Stimulated activated CD8-positive, alpha-beta memory T cell treated with anti-CD3 and anti-CD28 coated beads, Interleukin-12 subunit alpha, Interleukin-12 subunit beta, amount 100 ng/mL, for 24 hours (primary cell): ENCODE results near the gene RPL7A.

Experiments
- DNase-seq: peaks from one replicate; pipeline ENCODE4 v3.0.0-alpha.2; 2020; ENCODE audit errors: extremely low read depth

RPL7A gene

DNA sequence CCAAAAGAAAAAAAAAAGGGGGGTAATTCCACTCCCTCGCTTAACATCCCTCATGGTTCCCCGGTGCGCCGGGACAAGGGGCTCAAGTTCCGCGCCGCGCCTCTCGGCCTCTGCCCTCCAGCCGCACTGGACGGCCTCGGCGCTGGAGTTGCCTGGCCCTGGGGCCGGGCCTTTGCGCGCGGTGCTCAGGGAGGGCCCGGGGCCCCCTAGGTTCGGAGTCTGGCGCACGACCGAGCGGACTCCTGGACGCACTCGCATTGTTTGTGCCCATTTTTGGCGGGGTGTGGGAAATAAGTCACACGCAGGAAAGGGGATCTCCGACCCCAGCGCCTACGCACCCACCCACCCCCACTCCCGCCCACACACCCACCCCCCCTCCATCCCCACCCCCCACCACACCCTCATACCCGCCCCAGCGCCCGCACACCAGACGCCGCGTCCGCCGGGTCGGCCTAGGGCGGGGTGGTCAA lies 468 bp upstream of the RPL7A start:
- DNase-seq = no peak

DNA sequence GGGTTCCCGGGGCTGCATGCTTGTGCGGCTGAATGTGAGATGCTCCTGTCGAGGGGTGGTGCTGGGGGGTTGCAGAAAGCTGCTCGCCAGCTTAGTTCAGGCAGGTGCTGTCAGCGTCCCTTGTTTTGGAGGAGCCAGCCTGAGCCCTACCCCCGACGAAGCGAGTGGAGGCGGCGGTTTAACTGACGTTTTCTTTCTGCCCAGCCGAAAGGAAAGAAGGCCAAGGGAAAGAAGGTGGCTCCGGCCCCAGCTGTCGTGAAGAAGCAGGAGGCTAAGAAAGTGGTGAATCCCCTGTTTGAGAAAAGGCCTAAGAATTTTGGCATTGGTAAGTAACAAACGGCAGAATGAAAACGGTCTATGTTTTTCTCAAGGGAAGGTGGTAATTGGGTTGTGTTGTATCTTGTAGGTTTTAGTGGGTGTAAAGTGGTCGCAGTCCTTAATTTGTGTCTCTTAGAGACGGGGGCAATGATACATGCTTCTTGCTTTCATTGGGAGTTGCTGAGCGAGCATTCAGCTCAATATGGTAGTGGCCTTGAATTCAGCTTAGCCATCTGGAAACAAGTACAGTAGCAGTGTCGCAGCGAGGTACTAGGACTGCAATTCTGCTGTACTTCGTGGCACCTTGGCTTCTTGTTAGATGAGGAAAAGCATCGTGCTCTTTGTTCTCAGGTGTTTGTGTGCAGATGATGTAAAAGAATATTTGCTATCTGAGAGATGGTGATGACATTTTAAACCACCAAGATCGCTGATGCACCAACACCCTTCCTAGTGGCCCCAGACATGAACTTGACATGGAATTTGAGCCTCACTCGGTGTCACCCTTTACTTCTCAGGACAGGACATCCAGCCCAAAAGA lies 928 bp downstream of the RPL7A start:
- no peak for DNase-seq

DNA sequence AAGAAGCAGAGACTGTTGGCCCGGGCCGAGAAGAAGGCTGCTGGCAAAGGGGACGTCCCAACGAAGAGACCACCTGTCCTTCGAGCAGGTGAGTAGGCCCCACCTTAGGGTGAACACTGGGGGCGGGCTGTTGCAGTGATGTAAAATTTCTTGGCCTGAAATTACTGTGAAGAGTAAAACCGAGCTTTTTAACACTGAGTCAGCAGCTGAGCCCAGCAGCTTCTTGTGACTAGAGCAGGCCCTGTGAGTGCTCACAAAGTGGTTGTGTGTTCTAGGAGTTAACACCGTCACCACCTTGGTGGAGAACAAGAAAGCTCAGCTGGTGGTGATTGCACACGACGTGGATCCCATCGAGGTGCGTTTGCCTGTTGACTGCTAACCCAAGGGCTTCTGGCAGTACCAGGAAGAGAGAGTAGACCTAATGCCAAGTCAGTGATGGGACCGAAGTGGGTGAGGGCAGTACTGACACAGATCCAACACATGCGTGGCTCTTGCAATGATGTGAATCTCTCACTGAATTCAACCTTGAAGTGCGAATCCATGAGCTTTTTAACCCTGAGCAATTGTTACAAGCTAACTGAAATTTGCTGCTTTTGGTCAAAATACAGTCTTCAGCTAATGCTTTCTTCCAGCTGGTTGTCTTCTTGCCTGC lies 2.1 kb downstream of the RPL7A start:
- DNase-seq = no peak

DNA sequence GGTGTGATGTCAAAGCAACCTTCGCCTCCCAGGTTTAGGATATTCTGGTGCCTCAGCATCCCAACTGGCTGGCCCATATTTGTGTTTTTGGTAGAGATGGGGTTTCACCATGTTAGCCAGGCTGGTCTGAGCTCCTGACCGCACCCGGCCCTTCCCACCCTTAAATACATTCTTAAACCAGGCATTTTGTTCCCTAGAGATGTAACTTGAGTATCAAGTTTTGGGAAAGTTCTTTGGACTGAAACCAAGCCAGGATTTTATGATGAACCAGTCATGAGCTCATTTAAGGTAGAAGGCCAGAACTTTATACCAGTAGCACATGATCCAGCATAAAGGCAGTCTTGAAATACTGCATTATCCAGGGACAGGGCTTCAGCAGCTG lies 3.5 kb downstream of the RPL7A start:
- DNase-seq = no peak

DNA sequence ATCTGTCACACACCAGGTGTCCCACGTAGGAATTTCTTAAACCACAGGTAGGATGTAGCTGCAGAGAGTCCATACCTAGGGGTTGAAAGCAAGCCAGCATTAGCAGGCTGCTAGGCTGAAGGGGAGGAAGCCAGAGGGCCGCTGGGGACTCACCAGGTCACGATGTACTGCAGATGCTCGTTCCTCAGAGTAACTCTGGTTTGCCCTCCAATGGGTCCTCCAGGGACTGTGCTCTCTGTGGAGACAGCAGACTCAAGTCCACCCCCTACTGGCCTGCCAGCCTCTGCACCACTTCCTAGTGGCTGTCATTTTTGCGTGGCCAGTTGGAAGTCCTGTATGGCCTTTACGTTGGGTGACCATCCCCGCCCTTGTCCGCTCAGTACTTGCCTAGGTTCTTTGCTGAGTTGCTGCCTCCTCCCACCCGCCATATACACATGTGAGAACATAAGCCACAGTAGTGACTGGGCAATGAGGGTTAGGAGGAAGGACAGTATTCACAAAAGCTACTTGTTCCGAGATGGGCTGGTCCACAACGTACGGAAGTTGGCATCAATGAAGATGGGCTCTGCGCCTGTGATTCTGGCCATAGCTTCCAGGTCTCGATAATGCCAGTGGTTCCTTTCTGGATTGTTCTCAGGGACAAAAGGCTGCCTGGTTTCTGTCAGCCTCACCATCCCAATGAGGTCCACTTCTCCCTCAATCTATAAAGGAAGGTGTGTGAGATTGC lies 4.1 kb downstream of the RPL7A start:
- no peak for DNase-seq

DNA sequence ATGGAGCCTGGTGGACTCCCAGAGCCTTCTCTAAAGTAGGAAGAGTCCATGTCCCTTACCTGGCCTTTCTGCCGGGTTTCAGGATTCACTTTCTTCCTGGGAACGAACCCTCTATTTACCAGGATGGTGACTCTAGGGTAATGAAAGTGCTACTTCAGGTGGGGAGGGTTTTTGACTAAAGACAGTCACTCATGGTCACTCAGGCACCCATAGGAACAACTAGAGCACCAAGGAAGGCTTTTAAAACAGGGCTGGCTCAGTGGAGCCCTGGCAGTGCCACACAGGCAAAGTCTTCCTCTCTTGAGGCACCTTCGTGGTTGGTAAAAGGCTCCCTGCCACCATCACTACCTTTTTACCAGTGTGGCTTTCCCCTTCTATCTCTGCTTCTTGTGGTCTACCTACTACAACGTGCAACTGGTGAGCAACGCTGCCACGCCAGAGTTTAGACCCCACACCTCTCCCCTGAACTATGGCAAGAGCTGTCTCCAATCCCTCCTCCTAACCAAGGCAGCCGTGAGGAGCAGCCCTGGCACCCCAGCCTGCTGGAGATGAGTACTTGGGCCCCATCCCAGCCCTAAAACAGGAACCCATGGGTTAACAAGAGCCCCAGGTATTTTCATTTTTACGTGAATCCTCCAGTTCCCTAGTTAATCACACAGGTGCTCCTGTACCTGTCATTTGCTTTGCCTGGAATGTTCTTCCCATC lies 4.8 kb downstream of the RPL7A start:
- DNase-seq = no peak

DNA sequence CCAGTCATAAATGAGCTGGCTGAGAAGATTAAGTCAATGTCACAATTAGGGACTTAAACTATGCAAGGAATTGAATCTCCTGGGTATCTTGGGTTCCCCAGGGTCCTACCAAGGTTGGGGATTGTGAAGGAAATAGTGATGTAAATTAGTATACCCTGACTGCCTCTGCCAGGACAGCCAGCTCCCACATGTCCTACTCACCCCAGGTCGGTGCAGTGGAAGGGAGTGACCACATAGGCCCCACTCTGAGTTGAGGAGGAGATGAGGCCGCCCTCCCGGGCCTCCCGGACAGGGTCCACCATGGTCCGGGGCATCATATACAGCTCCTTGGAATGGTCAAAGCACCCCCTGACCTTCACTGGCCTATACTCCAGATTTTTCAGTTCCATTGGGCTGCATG lies 5.5 kb downstream of the RPL7A start:
- no peak for DNase-seq

DNA sequence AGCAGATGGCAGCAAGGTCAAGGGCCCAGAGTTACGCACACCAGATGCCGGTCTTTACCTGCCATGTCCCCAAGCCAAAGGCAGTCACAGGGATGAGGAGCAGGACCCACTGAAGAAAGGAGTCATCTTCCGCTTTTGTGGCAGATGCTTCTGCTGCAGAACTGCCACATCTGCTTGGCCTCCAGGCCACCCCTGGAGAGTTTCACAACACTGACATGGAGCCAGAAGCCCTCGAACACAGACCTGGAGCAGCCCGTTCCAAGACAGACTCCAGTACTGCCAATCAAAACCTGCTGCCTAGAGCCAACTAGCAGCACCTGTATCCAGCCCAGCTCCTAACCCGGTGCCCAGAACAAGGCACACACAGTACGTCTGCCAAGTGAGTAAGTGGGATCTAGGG lies 6.7 kb downstream of the RPL7A start:
- DNase-seq = no peak

DNA sequence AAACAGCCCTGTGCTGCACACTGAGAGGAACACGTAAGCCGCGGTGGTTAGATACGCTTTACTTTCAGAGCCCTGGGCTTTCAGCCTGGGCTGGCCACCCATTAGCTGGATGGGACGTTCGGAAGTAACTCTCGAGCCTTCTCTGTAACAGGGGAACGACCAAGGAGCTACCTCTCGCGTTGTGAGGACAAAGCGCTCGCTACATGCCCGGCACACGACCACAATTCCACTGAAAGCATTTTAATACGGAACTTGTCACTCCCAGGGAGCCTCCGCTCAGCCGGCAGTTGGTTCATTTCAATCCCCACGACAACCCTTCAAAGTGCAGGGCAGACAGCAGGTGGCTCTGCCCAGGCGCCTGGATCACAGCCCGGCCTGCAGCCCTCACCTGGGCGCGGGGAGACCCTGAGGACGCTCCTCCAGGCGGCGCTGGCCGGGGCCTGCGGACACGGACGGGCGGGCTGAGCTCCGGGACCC lies 7.9 kb downstream of the RPL7A start:
- DNase-seq = no peak

DNA sequence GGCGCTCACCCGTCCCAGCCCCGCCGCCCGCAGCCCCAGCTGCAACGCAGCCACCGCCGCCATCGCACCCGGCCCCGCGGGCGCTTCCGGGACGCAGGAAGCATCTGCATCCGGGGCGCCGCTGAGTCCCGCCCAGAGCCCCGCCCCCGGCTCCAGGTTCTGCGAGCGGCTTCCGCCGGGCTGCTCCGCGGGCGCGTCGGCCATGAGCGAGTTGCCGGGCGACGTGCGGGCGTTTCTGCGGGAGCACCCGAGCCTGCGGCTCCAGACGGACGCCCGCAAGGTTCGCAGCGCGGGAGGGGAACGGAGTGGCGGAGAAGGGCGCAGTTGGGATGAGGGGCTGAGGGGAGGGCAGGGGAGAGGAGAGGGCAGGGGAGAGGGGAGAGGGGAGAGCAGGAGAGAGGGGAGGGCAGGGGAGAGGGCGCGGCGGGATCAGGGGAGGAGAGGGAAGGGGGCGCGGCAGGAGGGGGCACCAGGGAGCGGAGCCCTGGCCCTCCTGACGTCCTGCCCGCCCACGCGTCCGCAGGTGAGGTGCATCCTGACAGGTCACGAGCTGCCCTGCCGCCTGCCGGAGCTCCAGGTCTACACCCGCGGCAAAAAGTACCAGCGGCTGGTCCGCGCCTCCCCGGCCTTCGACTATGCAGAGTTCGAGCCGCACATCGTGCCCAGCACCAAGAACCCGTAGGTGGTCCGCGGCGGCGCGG lies 8.5 kb downstream of the RPL7A start, which contains the start of the genes SURF1 and SURF2:
Gene SURF1 (minus strand): TSS at position 97 of the 701 bp plus-strand sequence. CDS start 34 bp downstream, at position 63.
Gene SURF2 (plus strand): TSS at position 160 of the 701 bp plus-strand sequence. CDS start 43 bp downstream, at position 203.
- peak; percentile 84 for DNase-seq

DNA sequence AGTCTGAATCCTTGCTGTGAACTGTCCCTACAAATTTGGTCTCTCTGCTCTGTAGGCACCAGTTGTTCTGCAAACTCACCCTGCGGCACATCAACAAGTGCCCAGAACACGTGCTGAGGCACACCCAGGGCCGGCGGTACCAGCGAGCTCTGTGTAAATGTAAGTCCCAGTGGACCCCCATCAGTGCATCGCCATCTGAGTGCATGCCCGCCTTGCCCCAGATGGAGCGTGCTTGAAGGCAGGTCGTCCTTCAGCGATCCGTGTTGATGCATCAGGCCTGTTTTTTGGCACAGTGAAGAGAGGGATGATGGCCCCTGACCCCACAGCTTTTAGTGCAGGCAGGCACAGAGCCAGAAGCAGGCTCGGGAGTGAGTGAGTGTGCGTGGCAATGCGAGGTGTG lies 9.6 kb downstream of the RPL7A start:
- no peak for DNase-seq

DNA sequence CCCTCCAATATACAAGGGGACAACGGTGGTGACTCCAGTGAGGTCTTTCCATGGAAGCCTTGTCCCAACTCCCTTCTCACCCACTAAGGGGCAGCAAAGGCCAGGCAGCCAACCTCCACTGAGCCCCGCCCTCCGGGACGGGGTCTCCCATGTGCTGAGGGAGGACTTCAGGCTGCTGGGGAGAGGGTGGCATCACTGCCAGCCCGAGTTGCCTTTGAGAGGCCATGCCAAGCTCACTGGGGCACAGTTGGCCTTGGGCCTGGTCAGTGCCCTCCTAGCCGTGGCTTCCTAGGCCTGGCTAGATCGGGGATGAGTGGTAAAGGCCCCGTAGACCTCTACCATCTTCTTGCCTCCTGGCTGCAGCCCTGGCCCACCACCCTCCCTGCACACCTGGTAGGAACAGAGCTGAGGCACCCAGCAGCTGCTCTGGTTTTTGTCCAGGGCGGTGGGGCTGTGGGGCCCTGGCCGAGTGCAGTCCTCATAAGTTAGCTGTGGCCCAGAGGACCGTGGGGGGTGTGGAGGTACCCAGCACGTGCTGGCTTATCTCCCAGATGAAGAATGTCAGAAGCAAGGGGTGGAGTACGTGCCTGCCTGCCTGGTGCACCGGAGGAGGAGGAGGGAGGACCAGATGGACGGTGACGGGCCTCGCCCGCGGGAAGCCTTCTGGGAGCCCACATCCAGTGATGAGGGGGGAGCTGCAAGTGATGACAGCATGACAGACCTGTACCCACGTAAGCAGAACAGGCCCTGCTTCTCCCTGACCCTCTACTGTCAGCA lies 11.6 kb downstream of the RPL7A start:
- DNase-seq = no peak

DNA sequence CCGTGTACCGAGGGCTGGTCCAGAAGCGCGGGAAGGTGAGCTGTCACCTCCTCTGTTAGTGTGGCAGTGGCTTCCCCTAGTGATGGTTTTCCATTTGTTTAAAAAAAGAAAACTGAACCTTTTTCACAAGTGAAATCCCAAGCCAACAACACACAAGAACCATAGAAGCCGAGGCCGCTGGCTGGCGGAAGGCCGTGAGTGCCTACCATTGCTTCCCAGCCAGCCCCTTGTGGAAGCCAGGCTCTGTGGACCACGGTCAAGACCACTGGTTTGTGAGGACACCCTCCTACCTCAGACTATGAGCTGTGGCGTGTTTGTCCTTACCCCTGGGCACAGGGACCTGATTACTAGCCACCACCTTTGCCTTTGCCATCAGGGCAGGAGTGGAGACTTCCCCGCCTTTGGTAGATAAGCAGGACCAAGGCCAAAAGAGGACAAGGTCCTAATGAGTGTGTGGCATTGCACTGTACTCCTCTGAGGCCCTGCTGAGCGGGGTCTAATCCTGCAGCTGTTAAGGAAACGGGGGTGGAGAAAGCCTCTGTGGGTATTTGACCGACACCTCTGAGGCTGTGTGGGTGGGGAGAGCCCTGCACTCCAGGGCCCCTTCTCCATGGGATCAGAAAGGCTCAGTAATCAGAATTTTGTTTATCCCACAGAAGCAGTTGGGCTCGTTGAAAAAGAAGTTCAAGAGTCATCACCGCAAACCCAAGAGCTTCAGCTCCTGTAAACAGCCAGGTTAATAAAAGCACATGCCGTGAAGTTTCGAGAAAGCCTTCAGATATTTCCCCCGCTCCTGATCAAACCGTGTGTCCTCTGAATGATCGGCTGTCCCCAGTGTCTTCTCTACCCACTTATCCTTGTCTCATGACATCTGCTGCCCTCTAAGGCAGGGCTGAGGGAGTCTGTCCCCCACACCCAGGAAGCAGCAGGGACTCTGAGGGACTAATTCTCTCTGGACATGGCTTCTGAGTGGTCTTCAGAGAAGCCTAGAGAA lies 12.7 kb downstream of the RPL7A start:
- DNase-seq = no peak

DNA sequence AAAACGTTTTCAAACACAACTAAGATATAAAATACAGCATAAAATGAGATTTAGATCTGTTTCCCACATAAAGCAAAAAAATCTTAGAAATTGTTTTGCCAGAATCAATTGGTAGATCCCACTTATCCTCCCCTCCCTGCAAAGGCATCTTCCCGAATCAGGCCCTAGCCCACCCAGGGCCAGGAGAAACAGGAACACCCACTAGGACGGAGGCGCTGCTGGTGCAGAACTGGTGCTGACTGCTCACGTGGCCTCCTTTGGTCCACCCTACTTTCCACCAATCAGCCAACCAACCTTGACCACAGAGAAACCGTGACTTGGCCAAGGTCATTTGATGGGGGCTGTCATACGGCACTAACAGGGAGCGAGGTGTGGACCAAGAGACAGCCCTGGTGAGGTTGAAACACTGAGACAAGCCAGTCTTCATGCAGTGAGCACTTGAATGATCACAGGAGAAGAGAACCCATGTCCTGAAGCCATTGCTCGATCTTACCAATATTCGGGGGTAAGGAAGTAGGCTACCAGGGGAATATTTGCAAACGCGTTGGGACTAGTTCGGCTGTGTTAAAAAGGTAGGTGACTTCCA lies 13.6 kb downstream of the RPL7A start:
- DNase-seq = no peak

DNA sequence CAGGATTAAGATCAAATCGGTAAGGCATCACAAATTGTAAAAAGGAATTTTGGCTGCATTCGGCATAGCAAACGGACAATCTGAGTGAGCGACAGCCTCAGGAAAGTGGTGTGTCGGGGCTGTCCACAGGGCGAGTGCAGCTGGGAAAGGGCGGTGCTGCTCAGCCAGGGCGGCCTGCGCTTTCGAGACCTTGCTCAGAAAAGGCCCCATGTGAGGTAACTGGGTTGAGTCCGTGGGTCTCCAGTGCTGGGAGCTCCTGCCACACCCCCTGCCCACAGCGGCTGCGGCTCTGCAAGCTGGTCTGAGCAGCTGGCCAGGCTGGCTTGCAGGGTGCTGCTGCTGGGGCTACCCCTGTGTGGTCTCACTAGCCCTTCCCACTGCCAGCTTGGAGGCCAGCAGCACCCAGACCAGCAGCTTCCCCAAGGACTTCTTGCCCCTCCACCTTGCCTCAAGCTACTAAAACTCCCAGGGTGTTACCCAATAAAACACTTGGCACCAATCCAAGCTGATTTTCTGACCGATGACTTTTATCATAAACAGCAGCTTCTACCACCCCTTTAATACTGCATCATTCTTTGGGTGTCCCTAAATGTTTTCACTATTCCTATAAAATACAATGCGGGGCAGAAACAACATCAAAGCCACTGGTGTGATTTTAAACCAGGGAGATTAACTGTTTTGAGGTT lies 14.5 kb downstream of the RPL7A start:
- DNase-seq = no peak

DNA sequence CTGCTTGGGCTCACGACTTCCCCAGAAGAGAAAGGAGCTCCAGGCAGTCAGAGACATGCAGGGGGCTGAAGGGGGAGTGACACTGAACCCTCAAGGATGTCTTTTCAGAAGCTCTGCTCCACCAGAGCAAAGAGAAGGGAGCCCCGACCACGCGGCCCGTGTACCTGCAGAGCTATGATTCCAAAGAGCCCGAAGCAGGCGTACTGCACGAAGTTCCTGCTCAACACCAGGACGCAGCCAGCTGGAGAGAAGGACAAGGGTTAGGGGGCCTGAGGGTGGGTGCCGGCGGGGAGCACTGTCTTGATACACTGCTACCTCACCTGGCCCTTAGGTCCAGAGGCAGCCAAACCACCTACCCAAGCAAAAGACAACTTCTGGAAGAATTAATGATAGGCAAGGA lies 18.4 kb downstream of the RPL7A start:
- no peak for DNase-seq

DNA sequence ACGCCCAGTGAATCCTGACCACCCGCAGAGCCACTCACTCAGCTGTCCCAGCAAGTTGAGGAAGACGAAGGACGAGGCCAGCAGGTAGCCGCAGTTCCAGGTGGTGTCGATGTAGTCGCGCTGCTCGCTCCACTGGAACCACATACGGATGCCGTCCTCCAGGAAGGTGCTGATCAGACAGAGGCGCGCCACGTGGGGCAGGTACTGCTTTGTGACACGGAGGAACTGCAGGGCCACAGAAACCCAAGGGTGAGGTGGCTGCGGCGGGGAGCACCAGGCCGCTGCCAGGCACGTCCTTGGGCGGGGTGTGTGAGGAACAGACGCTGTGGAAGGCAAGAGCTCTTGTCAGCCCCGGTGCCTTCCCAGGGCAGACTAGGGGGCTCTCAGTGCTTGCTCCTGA lies 19.2 kb downstream of the RPL7A start:
- no peak for DNase-seq

DNA sequence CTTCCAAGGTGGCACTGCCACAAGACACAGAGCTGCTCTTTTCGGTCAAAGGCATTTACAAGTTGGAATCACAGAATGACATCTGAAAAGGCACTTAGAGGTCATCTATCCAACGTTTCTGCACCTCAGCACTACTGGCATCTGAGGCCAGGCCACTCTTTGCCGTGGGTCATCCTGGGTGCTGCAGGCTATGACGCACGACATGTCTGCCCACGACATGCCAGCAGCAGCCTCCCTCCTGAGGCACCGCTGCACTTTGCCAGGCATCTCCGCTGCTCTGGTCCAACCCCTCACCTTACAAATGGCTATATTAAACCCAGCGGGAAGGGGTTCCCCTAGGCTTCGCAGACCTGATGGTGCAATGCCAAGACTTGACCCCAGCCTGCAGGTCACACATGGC lies 19.8 kb downstream of the RPL7A start:
- no peak for DNase-seq
